Activated CD4-positive, alpha-beta T cell treated with anti-CD3 and anti-CD28 coated beads for 4 hours (primary cell): ENCODE data around the gene HS3ST3B1.

Experiments used
- DNase-seq, 2 donors: peaks; one replicate each; pipeline ENCODE4 v3.0.0-alpha.2; 2020

HS3ST3B1 gene

DNA sequence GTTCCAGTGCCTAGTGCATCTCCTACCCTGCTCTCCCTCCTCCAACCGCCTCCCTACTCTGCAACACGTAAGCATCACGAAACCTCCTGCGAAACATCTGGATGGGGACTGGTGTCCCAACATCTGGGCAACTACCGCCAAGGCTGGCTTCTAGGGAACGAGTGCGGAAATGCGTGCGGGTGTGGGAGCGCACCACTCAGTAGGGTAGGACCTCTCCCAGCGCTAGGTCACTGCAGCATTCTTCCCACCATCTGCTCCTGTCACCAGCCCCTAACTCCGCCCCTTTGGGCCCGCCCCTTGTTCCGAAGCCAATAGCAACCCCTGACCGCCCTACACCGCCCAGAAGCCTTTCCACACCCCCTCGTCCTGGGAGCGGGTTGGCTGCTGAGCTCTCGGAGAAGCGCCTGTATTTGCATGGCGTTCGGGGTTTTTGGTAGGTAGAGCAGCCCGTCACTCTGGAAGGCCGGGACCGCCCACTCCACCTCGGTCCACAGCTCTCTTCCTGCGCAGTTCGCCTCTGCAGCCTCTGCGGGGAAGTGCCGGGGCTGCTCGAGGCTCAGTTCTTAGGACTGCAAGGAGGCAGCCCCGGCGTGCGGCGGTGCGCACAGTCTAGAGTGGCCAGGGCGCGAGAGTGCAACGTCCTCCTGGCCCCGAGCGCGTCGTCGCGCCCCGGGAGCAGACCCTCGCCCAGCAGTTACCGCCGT lies at the start of gene HS3ST3B1:
TSS of gene HS3ST3B1 (plus strand) at position 507 of the 704 bp plus-strand sequence. CDS start 438 bp downstream, outside the sequence.
- DNase-seq = peak; percentile 99

GRCh38 chr17:14261406-14261805 lies 39.5 kb upstream of the HS3ST3B1 start:
- no peak for DNase-seq

GRCh38 chr17:14268264-14268663 lies 32.6 kb upstream of the HS3ST3B1 start:
- no peak for DNase-seq

DNA sequence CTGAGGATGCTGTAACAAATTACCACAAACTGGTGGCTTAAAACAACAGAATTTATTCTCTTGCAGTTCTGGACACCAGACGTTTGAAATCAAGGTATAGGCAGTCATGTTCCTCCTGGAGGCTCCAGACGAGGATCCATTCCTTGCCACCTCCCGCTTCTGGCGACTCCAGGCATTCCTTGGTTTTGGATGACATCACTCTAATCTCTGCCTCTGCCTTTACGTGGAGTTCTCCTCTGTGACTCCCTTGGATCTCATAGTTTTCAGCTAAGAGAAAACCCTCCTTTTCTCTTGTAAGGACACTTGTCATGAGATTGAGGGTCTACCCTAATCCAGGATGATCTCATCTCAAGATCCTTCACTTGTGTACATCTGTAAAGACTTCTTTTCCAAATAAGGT lies 31.4 kb upstream of the HS3ST3B1 start:
- DNase-seq = no peak

- no peak for DNase-seq
Observed at GRCh38 chr17:14270508-14270907, 30.4 kb upstream of the HS3ST3B1 start.

- DNase-seq = no peak
Observed at GRCh38 chr17:14276535-14277250, 24.2 kb upstream of the HS3ST3B1 start.

GRCh38 chr17:14281530-14281929 lies 19.4 kb upstream of the HS3ST3B1 start:
- no peak for DNase-seq

- DNase-seq = no peak
Observed at GRCh38 chr17:14282726-14283125, 18.2 kb upstream of the HS3ST3B1 start.

- no peak for DNase-seq
Observed at GRCh38 chr17:14289162-14289561, 11.7 kb upstream of the HS3ST3B1 start.

- no peak for DNase-seq
Observed at GRCh38 chr17:14294876-14295275, 6.0 kb upstream of the HS3ST3B1 start.

DNA sequence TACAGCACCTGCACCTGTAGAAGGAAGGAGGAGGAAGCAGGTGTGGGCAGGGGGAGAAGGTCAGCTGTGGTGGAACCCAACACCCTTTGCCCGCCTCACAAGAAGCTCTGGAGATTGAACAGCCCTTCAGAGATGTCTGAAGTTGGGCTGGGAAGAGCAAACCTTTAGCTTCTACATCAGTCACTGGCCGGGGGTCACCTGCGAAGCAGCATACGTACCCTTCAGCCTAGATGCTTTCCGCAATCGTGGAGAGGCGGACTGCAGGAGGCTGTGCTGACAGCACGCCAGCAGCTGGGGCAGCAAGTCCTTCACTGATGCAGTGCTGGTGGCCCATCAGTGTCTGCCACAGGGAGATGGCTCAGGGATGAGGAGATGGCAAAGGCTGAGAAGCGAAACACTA lies 5.2 kb upstream of the HS3ST3B1 start:
- DNase-seq = no peak

GRCh38 chr17:14296166-14296910 lies 4.5 kb upstream of the HS3ST3B1 start:
- no peak for DNase-seq

DNA sequence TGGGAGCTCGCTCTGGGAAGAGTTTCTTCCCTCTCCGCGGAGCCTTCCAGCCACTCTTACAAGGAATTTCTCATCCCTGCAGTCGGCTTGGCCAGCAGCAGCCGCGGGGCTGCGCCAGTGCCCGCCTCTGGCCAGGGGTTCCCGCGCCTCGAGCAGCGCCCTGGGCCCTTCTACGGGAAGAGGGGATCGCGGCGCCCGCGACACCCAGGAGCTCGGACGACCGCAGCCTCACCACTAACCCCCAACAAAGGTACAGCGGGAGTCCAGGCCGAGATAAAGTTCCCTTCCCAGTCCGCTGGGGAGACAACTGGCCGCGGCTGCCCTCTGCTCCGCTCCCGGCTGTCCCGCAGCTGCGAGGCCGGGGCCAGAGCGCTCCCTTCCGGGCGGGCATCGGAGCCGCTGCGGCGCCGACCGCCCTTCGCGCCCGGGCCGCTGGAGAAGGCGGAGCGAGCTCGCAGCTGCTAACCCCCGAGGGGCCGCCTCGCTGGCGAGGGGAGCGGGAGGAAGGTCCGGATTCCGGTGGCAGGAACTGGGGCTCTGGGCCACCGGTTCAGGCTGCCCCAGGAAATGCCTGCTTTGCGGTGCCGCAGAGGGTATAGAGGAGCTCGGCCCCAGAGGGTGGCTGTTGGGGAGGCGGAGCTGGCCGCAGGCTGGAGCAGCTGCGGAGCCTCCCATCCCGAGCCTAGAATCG lies 3.6 kb upstream of the HS3ST3B1 start:
- DNase-seq = peak in 1 of 2 donors; percentile 30

DNA sequence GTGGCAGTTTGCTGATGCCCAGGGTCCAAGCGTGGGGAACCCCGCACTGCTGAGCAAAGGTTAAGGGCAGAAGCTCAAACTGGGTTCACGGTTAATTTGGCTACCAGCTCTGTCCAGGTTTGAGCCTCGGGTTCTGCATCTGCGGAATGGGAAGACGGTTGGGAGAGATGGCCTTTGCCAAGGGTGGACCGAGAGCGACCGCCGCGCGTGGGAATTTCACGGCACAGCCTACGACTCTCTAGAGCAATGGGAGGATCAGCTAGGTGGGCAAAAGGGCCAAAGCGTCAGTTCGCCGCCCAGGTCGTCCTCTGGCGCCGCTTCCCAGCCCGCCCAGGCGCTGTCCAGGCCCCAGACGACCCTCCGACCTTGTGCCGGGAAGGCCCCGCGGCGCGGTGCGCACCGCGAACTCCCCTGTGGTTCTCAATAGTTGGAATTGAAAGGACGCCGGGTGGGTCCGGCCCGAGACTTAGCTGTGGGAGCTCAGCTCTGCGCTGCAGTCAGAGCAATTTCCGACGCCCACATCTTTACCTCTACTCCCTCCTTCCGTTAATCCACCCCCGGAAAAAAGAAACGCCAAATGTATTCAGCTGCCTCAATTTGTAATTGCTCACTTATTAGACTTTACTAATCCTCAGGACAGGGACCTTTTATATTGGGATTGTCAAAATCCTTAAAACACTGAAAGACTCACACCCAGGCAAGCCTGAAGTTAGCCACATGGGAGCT lies 2.5 kb upstream of the HS3ST3B1 start:
- peak in 1 of 2 donors; percentile 33 for DNase-seq

- DNase-seq = no peak
Observed at GRCh38 chr17:14298947-14299279, 2.0 kb upstream of the HS3ST3B1 start.

- DNase-seq = peak in 1 of 2 donors; percentile 35
Observed at GRCh38 chr17:14299280-14300141, 1.4 kb upstream of the HS3ST3B1 start.

- peak; percentile 40 to 50 for DNase-seq
Observed at GRCh38 chr17:14301279-14302090, 604 bp downstream of the HS3ST3B1 start.

DNA sequence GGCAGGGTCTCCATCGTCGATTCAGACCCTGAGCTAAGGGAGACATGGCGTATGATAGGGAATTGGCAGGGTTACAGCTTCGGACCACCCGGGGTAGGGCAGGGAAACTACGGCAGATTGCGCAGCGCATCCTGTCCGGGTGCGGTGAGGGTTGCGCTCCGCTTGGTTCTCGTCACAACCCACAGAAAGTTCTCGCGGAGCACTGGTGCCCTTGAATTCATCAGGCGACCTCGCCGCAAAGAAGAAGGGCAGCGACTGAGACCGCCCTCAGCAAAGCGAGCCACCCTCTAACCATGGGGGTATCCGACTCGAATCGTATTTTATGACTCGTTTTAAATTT lies 1.2 kb downstream of the HS3ST3B1 start:
- DNase-seq = peak; percentile 57 to 63

- peak; percentile 79 to 84 for DNase-seq
Observed at GRCh38 chr17:14302431-14303099, 1.7 kb downstream of the HS3ST3B1 start.
